ENCODE data around the gene SRCAP.

SRCAP gene

GRCh38 chr16:30777591-30778297 lies 78.8 kb downstream of the SRCAP start:
- no peak for DNase-seq

DNA sequence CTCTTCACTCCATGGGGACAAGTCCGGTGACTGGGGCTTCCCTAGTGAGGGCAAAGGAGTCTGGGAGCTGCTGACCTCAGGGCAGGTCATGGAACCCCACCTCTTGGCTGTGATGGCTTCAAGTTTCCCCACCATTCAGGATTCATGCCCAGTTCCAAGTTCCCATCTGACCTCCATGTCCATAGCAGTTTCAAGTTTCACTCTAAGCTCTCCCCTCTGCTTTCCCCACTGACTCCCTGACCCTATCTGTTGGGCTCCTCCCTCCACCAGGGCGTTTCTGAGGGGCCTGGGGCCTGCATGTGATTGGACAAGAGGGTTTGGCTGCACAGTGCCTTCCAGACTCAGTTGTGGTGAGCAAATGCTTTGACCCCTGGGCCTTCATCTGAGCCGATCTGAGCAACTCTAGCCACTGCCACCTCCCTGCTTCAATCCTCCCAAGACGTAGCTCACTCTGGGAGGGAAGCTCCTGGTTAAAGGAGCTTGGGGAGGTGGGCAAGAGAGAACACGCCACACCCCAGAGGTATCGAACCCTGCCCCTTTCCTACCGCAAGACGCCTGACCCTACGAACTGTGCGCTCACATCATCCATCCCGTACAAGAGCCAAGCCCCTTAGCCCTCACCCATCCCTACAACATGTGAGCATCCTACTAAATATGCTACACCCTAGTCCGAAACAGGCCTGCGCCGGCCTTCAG lies 79.7 kb downstream of the SRCAP start:
- DNase-seq = no peak

- DNase-seq = no peak
Observed at GRCh38 chr16:30779596-30779995, 80.6 kb downstream of the SRCAP start.

- no peak for DNase-seq
Observed at GRCh38 chr16:30780021-30780420, 81.0 kb downstream of the SRCAP start.

DNA sequence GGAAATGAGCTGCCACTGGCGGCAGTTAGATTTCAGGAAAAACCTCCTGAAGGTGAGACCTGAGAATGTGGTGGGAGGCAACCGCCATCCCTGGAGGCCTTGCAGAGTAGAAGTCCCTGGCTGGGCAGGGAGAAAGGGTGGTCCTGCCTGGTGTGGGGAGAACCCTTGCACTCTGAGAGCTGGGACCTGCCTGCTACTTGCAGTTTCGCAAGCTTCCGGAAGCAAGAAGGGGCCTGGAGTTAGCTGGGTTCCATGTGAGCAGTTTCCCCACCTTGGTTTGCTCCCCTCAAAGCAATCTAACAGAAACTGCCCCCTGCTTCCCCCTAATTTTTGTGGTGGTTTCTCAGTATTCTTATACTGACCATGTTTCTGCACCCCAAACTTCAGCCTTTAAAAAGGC lies 81.6 kb downstream of the SRCAP start:
- no peak for DNase-seq

DNA sequence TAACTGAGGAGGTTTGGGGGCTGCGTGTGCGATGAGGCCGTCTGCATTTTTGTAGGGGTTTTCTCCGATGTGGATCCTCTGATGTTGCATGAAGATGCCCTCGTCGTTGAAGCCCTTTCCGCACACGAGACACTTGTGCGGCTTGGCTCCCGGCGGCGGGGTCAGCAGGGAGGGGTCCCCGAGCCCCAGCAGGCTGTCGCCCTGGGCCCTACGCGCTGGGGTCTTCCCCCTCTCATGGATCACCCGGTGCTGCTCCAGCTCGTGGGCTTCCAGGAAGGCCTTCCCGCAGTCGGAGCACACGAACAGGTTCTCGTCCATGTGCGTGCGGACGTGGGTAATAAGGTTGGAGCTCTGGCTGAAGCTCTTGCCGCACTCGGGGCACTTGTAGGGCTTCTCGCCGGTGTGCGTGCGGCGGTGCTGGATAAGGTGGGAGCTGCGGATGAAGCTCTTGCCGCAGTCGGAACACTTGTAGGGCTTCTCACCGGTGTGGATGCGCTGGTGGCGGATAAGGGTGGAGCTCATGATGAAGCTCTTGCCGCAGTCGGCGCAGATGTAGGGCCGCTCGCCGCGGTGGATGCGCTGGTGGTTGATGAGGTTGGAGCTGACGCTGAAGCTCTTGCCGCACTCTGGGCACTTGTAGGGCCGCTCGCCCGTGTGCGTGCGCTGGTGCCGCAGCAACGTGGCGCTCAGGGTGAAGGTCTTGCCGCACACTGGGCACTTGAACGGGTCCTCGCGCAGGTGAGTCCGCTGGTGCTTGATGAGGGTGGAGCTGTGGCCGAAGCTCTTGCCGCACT lies 83.7 kb downstream of the SRCAP start:
- DNase-seq = no peak

GRCh38 chr16:30783280-30784109 lies 84.5 kb downstream of the SRCAP start:
- DNase-seq = no peak

- DNase-seq = no peak
Observed at GRCh38 chr16:30784215-30784614, 85.2 kb downstream of the SRCAP start.

- no peak for DNase-seq
Observed at GRCh38 chr16:30785126-30786106, 86.4 kb downstream of the SRCAP start.

GRCh38 chr16:30786115-30786935 lies 87.4 kb downstream of the SRCAP start:
- no peak for DNase-seq

DNA sequence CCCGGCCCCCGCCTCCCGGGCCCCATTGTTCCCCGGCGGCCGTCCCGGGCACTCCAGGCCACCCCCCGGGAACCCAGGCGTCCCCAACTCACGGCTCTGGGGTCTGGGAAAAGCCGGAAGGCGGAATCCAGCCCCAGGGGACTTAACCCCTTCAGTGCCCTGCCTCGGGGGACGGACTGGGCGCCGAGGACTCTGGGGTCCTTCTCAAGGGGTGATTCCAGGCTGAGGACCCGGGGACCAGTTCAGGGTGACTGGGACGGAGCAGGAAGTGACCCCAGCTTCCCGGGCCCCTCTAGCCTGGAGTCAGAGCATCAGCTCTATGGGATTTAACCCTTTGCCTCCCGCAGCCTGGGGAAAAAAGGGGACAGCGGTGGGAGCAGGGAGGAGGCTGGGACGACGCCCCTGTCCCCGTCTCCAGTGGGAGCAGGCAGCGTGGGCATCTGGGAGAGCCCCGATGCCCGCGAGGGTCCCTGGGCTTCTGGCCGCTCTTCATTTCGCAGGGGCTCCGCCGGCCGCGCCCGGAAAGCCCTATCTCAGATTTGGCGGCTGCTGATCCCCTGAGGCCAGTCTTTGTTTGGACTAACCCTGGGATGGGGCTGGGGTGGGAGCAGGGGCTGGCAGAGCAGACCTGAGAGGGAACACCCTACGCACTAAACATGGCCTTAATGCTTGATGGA lies 88.1 kb downstream of the SRCAP start, which contains the start of gene ZNF629:
Gene ZNF629 (minus strand): TSS at position 270 of the 677 bp plus-strand sequence. CDS start 2,723 bp downstream, outside the sequence.
- peak; percentile 25 to 32 for DNase-seq

- no peak for DNase-seq
Observed at GRCh38 chr16:30787613-30788378, 88.8 kb downstream of the SRCAP start.

Measured in NCI-H2081 (cell line).